Progenitor cell of endocrine pancreas (in vitro differentiated cells): ENCODE measurements around the gene SH3TC2. TPM values are rescaled to one million over a fixed set of nuclear protein-coding genes. Genes with fewer than 3 reads are reported as not detected.

Experiments used
- DNase-seq: peaks from one replicate; pipeline ENCODE4 v3.0.0; 2021; ENCODE audit warnings: low spot score; ENCODE audit not compliant: unreplicated experiment
- H3K27ac Mint-ChIP-seq: 2 replicates; pipeline ENCODE4 v1.8.0; 2021; ENCODE audit warnings: mild to moderate bottlenecking, moderate library complexity, mixed read lengths
- H3K27me3 Mint-ChIP-seq: 2 replicates; pipeline ENCODE4 v1.8.0; 2021; ENCODE audit warnings: mixed read lengths
- H3K36me3 Mint-ChIP-seq: 2 replicates; pipeline ENCODE4 v1.8.0; 2022; ENCODE audit warnings: mixed read lengths; ENCODE audit not compliant: insufficient read depth
- H3K4me1 Mint-ChIP-seq: 2 replicates; pipeline ENCODE4 v1.8.0; 2021; ENCODE audit warnings: low read depth, mixed read lengths
- H3K4me3 Mint-ChIP-seq: 2 replicates; pipeline ENCODE4 v1.8.0; 2021; ENCODE audit warnings: low read depth, mild to moderate bottlenecking, moderate library complexity, mixed read lengths
- H3K9me3 Mint-ChIP-seq: 2 replicates; pipeline ENCODE4 v1.8.0; 2021; ENCODE audit warnings: low read depth, mixed read lengths
- total RNA-seq: library from RNA; stranded (reverse); gene quantifications from 2 replicates; pipeline ENCODE4 v1.2.1, GENCODE V29; 2021
- TF ChIP-seq, protein P1 (sequence below): fragments of 200-600 bp; sonication (generic); IDR thresholded peaks from one replicate; pipeline ENCODE4 v1.5.0; 2021; ENCODE audit warnings: antibody characterized with exemption, mild to moderate bottlenecking; ENCODE audit not compliant: unreplicated experiment

SH3TC2 gene
- total RNA-seq, 1 donor from 2014 or later: 2.1 TPM

DNA sequence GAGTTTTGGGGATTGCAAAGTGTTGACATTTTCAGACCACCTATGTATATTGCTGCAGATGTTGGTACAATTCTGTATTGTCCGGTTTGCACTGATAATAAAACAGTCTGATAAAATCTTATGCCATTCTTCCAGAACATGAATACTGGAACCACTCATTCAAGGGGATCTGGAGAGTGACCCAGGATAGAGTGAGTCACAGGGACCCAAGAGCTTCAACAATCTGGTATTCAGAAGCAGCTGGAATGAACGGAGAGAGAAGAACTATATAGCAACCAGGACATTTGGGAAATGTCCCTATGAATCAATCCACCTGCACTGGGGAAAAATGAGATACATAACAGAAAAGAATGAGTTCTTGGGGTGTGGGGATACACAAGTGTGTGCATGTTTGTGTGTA is 73.3 kb downstream of the SH3TC2 start:
- Mint-ChIP-seq H3K27me3 (peaks cover 2% of the 10 kb centered on the region), H3K4me1 (peaks cover 3% of the 10 kb centered on the region), H3K9me3 (no peaks in the 10 kb centered on the region), H3K27ac (no peak overlapping the region), H3K36me3 (no peaks in the 10 kb centered on the region), H3K4me3 (no peak overlapping the region)
- TF ChIP-seq, protein P1, sequence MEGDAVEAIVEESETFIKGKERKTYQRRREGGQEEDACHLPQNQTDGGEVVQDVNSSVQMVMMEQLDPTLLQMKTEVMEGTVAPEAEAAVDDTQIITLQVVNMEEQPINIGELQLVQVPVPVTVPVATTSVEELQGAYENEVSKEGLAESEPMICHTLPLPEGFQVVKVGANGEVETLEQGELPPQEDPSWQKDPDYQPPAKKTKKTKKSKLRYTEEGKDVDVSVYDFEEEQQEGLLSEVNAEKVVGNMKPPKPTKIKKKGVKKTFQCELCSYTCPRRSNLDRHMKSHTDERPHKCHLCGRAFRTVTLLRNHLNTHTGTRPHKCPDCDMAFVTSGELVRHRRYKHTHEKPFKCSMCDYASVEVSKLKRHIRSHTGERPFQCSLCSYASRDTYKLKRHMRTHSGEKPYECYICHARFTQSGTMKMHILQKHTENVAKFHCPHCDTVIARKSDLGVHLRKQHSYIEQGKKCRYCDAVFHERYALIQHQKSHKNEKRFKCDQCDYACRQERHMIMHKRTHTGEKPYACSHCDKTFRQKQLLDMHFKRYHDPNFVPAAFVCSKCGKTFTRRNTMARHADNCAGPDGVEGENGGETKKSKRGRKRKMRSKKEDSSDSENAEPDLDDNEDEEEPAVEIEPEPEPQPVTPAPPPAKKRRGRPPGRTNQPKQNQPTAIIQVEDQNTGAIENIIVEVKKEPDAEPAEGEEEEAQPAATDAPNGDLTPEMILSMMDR: no peak
- DNase-seq: no peak

DNA sequence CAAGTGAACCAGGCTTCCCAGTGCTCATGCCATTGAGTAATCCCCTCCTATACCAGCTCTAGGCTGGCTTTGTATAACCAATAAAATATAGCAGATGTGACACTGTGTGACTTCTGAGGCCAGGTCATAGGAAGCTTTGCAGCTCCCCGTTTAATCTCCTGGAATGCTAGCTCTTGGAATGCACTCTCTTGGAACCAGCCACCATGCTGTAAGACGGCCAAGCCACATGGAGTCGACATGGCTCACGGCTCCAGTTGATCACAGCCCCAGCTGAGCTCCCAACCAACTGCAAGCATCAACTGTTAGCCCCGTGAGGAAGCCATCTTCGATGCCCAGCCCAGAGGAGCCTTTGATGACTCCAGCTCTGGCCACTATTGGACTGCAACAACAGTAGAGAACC is 74.5 kb downstream of the SH3TC2 start:
- Mint-ChIP-seq H3K4me1 (peaks cover 5% of the 10 kb centered on the region), H3K27ac (no peak overlapping the region), H3K27me3 (peaks cover 2% of the 10 kb centered on the region), H3K9me3 (no peaks in the 10 kb centered on the region), H3K36me3 (no peaks in the 10 kb centered on the region), H3K4me3 (no peak overlapping the region)
- DNase-seq: no peak
- TF ChIP-seq, protein P1: no peak

DNA sequence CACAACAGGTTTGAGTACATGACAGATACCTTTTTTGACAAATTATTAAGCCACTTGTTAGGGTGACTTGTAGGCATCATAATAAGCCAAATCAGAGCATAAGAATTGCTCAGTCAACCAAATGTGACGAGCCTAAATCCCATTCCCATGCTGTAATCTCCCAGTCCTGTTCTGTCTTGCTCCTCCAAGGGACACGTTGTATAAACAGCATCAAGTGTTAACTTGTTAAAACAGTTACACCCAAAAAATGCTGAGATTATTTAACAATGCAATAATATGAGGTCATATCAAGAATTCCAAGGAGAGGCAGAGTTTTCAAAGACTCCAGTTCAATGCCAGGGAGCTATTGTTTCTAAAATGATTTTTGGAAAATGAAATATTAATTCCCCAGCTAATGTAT is 76.2 kb downstream of the SH3TC2 start:
- Mint-ChIP-seq H3K9me3 (no peaks in the 10 kb centered on the region), H3K36me3 (no peaks in the 10 kb centered on the region), H3K4me1 (peaks cover 5% of the 10 kb centered on the region), H3K27me3 (peaks cover 2% of the 10 kb centered on the region), H3K27ac (no peak overlapping the region), H3K4me3 (no peak overlapping the region)
- no peak for DNase-seq
- TF ChIP-seq, protein P1: no peak

DNA sequence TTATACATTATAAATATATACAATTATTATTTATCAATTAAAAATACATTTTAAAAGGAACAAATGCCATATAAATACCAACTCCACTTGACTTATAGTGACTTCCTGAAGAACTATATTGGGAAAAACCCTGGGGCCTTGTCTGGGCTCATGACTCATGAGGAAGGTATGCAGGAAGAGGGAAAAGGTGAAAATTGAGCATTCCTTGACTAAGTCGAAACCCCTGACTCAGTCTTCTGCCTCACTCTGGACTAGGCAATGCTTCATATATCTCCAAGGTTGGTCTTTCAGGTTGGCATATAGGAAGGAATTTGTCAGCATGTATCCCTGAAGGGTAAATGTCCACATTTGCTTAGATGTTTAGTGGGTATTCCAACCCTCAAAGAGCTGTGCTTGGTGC is 78.5 kb downstream of the SH3TC2 start:
- Mint-ChIP-seq H3K36me3 (no peaks in the 10 kb centered on the region), H3K9me3 (no peaks in the 10 kb centered on the region), H3K4me3 (no peak overlapping the region), H3K27ac (no peak overlapping the region), H3K27me3 (peaks cover 3% of the 10 kb centered on the region), H3K4me1 (peaks cover 5% of the 10 kb centered on the region)
- DNase-seq: no peak
- TF ChIP-seq, protein P1: no peak

DNA sequence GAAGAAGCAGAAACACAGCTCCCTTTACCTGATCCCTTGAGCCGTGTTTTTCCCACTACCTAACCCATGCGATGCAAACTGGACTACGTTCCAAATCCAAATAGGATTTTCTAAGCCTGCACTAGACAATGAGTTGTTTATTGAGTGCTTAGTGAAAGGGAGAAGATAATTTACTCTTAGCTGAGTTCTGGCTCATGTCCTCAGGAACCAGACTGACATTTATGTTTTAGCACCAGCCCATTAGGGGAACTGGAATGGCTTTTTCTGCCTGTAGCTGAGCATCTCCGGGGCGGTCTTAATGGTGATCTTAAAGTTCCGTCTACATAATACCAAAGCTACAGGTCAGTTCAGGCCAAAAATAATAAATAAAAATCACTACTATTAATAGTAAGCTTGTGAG is 81.5 kb downstream of the SH3TC2 start:
- H3K36me3 Mint-ChIP-seq: no peaks in the 10 kb centered on the region

More for the DNA sequence above, 81.5 kb downstream of the SH3TC2 start:
- H3K27me3 Mint-ChIP-seq: peaks cover 3% of the 10 kb centered on the region
- TF ChIP-seq, protein P1: no peak
- H3K27ac Mint-ChIP-seq: no peak overlapping the region
- peaks cover 2% of the 10 kb centered on the region for H3K4me1 Mint-ChIP-seq
- DNase-seq: no peak
- no peaks in the 10 kb centered on the region for H3K9me3 Mint-ChIP-seq
- H3K4me3 Mint-ChIP-seq: no peak overlapping the region
